Heart left ventricle (tissue), 13 donors: ENCODE data around the gene ANO2.

Experiments used
- POLR2A ChIP-seq, 2 donors: fragments of 450-650 bp; IDR thresholded peaks; one replicate each; pipeline ENCODE4 v1.6.1; 2017; ENCODE audit warnings: antibody characterized with exemption in 2 of 2, mild to moderate bottlenecking in 2 of 2, moderate library complexity in 2 of 2
- TF ChIP-seq, protein P1 (sequence below), 12 donors: fragments of 200-600 bp; sonication (generic) in 4 of 12; IDR thresholded peaks; one replicate each; pipeline versions ENCODE4 v1.5.0 to v1.8.0; 2018 to 2022; ENCODE audit warnings: antibody characterized with exemption in 12 of 12, mild to moderate bottlenecking in 5 of 12
- donor health status: ischemic (EF 13 %, LVEDD 7.1; RV severe dilation, severe dysfunction).
- donor health status: DM: no; HTN: yes; CAD: no.
- donor health status: DM: no; HTN: no; CAD: no.
- donor health status: ischemic (EF 25% LVEDD 6.9; RV normal size, moderate dysfunction).
- donor health status: ischemic (EF 25% LVEDD 5.7; RV mildly dilated, moderate dysfunction).
- donor health status: ischemic (EF 35%, LVEDD 5.7; RV mildly dilated, moderate dysfunction).
- donor health status: nonischemic (EF 11% LVEDD 7.7; RV severe dilation, severe dysfunction).
- donor health status: DM: yes; HTN: yes; CAD: no.
- donor health status: PGD.
- donor health status: ischemic (EF 29% LVEDD 5.4; RV normal size, mild dysfunction).
- donor health status: nonischemic (EF 23%, LVEDD 6.1; RV moderate dilation, normal function).

DNA sequence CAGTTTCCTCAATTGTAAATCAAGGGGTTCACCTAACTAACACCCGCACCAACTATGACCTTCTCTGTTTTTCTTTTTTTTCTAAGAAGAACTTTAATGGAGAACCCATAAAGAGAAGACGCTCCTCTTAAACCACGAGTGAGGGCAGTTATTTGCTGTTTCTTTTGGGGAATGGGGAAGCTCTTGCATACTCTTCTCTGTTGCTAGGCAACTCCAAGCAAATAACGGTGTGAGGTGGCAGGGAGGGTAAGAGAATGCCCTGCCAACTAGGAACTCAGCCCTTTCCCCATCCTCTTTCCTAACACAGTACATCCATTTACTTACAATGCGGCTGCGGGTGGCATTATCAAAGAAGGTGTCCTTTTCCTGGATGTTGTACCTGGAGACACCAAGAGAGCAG lies 114.9 kb downstream of the ANO2 start:
- TF ChIP-seq POLR2A (IDR thresholded peaks at IDR 0.05): no peak
- TF ChIP-seq, protein P1, sequence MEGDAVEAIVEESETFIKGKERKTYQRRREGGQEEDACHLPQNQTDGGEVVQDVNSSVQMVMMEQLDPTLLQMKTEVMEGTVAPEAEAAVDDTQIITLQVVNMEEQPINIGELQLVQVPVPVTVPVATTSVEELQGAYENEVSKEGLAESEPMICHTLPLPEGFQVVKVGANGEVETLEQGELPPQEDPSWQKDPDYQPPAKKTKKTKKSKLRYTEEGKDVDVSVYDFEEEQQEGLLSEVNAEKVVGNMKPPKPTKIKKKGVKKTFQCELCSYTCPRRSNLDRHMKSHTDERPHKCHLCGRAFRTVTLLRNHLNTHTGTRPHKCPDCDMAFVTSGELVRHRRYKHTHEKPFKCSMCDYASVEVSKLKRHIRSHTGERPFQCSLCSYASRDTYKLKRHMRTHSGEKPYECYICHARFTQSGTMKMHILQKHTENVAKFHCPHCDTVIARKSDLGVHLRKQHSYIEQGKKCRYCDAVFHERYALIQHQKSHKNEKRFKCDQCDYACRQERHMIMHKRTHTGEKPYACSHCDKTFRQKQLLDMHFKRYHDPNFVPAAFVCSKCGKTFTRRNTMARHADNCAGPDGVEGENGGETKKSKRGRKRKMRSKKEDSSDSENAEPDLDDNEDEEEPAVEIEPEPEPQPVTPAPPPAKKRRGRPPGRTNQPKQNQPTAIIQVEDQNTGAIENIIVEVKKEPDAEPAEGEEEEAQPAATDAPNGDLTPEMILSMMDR (IDR thresholded peaks at IDR 0.05): no peak
